HS-27A (cell line): ENCODE results near the gene YIPF5.

Source experiments
- DNase-seq: peaks from one replicate; pipeline ENCODE4 v3.0.0-alpha.2; 2012; ENCODE audit warnings: low read depth, missing footprints

YIPF5 gene

DNA sequence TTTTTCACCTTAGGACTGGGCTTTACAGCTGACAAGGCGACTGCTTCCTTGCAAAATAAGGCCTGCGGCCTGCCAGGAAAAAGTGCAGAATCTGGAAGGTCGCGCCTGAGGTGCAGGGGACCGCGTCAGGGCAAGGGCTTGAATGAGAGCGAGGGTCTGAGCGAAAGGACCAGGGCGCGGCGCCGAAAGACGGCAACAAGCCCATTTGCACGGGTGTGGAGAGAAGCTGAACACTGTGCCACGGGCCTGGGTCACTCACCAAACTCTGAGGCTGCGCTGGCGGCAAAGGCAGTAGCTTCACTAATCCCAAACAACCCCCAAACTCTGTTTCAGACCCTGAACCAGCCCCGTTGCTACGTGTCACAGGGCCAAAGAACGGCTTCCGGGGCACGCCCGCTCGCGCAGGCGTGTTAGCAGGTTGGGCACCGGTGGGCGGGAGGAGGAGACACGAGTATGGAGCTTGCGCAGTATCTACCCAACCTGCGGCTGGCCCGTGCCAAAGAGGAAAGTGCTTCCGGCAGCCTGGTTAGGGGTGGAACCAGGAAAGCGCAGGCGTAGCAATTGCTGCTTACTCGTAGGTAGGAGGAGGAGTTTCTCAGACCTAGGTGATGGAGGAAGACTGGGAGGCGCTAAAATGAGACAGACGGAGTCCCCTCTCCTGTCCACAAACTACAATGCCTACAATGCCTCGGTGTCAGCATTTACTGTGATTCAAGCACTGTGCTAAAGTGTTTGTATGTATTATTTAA lies at the start of gene YIPF5, which contains the start of gene KCTD16:
Gene YIPF5 (minus strand): TSS at position 384 of the 749 bp plus-strand sequence. CDS start 704 bp downstream, outside the sequence.
Gene KCTD16 (plus strand): TSS at position 598 of the 749 bp plus-strand sequence.
- DNase-seq: peak; percentile 75

DNA sequence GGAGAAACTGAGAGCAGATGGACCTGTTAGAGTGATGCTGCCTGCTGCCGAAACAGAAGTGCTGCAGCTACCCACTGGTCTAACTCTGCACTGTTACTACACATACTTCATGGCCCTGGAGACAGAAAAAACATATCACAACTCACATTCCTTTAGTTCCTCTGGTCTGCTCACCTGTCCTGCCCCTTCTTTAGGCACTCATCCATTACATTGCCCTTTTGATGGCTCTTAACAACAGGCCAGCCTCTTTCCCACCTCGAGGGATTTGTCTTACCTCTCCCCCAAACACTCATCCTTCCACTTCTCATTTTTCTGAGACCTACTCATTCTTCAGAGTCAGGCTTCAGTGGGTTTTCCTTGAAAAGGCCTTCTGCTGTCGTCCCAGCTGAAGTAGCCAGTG lies 49.4 kb upstream of the YIPF5 start:
- no peak for DNase-seq

DNA sequence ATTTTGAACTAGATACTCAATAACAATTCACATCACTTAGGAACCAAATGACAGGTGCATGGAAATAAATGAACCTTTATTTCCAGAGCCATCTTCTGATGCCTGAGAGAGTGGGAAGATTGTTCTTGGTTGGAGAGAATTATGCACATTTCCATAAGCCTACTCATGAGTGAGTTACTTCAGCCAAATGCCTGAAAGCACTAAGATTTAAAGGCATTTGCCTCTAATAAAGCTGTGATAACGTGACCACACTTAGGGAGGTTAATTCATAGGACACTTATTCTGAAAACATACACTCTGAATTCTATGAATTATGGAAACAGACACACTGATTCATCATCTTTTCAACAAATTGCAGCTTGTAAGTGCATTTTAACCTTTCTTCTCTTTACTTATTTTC lies 40.2 kb upstream of the YIPF5 start:
- DNase-seq: no peak

DNA sequence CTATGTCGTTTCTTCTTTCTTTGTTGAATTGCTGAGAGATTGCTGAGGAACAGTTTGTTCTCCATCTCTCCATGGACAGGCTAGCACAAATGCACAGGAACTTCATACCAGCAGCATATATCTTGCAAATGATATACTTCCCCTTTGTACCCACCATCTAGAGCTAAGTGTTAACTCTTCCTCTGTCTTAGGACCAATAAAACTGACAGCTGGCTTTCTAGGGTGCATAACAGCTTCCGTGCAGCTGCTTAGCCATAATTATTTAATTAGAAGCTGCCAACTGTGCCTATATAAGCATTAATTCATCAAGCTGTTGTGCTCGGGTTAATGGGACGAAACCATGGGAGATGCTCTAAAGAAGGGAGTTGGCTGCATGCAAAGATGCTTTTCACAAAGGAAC lies 38.9 kb upstream of the YIPF5 start:
- DNase-seq: no peak

DNA sequence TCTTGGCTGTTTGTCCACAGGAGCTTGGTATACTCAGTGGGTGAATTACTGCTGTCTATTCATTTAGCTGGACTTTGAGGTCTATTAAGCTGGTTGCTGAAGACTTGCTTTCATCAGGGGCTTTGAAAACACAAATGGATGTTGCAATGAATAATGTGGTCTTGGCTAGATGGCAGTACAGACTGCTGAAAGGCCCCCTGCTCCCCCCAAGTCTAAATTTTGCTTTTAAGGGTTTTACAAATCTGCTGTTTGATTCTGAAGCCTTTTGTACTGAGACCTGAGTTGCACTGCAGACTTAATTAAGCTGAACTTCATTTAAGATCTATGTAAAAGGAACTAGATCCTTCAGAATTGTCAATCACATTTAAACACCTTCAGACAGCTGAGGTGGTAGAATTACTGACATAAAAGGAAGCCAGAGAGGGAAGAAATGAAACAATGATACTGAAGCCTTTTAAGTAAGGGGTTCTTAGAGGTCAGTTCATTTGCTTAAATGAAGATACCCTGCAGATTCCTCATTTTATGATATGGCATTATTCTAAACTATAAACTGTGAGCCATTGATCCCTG lies 37.5 kb upstream of the YIPF5 start:
- DNase-seq: no peak

DNA sequence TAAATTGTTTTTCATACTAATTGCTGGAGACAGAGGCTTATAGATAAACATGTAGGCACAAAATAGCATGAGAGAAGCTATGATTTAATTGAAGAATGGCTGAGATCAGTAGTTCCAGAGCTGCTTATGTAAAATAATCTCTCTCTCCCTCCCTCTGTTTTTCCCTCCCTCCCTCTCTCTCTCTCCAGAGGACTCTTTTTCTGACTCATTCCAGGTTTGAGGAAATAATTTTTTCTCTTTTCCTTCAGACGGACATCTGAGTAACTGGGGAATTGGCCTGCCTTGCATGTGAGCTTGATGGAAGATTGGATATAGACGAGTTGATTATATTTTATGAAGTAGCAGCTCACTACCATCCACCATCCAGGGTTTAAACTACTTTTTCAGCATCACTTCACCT lies 35.7 kb upstream of the YIPF5 start:
- DNase-seq: no peak

DNA sequence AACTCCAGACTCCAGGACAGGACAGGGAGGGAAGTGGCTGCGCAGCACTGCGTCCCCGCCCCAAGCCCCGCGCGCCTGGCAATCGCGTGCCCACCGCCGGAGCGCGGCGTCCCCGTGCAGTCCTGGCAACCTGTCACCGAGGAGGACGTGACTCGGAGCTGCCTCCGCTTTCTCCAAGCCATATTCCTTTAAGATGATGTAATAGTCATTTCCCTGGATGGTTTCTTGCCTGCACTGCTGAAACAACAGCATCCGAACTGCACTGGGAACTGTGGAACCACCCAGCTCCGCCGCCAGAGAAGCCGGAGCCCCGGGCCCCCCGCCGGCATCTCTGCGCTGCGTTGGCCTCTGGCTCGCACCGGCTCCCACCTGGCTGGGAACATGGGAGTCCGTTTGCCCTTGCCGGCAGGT lies 34.7 kb upstream of the YIPF5 start:
- no peak for DNase-seq

DNA sequence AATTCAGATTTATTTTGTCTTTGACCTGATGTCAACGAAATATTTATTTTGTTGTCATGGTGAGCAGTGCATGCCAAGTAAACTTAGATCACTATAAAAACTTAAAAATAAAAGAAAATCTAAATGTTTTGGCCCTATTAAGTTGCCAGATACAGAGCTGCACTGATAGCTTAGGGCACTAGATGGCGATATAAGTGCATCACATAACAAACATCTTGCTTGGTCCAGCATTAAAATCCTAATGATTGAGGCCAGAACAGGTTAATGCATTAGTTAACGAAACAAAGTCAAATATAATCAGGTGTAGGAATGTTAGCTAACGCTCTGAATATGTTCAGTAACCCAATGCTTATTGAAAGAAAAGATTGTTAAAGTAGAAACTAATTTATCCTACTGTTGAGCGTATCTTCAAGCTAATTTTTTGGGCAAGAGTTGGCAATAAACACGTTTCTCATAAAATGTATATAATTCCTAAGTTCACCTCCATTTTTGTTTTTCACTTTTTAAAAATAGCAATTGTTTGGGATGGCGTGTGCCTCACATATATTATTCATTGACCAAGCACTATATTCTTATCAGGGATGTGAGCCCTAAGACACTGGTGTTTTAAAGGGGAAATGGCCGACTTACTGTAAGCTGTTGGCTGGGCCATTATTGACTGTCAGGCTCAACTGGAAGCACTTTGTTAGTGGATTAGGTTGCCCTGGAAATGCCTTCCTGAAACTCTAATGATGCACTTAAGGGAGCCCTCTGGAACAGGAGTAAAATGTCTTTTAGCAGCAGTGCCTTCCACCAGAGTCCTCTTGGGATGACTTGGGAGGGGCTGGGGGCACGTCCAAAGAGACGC lies 33.5 kb upstream of the YIPF5 start:
- DNase-seq: no peak

DNA sequence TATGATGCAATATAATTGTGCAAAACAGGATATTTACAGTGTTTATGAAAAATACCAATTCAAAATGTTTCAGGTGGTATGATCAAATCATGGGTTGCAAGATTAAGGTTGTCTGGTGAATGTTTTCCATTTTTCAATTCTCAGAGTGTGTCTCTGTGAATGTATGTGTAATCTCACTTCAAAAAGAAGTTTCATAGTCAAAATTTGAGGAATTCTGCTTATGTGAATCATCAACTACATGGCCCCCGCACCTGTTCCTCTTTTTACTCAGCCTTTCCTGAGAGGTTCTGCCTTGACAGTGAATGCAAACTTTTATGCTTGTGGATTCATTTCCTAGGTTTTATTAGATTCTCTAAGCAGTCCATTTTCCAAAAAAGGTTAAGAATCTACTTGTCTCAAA lies 32.3 kb upstream of the YIPF5 start:
- DNase-seq: no peak

DNA sequence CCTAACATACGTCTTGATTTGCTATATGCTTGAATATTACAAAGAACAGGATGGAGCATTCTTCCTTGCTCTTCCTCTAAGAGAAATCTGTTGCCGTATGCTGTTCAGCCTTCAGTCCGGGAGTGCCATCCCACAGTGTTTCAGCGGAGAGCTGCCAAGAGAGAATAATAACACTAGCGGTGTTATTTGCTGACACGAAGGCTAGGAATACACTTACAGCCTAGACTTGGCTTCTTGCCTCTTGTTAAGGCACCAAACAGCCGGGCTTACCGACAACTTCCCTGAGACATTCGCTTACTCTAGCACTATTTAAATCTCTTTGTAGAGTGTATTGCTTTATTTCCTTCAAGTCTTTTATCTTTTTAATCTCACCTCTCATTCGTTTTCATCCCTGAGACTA lies 31.6 kb upstream of the YIPF5 start:
- DNase-seq: no peak

DNA sequence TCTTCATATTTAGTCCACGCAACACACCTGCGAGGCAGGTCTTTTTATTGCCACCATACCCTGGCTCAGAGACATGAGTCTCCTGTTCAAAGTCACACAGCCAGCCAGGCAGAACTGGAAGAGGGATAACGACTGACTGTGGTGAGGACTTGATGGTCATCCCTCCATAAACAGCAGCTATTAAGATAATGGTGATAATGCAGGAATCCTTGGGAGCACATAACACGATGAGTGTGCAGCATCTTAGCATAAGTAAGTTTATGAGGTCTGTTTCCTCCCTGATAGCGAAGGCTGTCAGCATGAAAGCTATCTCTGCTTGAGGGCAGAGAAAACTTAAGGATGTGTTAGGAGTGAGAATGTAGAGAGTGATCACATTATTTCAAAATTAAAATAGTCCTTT lies 31.1 kb upstream of the YIPF5 start:
- DNase-seq: no peak

DNA sequence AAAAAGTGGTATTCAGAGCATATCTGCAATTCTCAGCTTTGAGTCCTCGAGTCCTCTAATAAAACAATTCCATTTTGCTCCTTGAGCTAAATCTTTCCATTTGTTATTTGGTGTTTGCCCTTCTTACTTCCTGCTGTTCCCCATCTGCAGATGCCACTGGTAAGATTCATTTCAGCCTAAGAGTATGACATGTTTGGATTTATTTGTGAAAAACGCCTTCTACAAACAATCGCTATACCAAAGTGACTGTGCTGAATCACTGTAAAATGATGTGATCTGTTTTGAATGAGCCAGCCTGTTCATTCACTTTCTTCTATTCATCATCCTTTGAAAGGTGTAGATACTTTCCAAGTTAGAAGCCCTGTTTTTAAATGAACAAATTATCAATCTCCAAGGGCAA lies 27.9 kb upstream of the YIPF5 start:
- no peak for DNase-seq

DNA sequence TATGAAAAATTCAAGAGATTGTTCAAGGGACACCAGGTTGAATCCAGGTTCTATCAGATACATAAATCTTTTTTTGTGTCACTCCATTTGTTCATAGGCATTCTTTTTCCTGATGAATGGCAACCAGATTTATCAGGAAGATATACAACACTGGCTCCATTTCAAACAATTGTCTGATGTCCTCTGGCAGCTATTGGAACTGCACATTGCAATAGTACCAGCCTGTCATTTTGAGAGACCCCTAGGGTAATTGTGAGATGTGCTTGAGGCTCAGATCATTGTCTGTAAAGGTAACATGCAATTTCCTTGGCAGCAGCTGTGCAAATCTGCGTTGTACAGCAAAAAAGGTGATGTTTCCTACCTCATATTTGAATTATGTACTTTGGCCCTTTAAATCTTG lies 26.2 kb upstream of the YIPF5 start:
- no peak for DNase-seq

DNA sequence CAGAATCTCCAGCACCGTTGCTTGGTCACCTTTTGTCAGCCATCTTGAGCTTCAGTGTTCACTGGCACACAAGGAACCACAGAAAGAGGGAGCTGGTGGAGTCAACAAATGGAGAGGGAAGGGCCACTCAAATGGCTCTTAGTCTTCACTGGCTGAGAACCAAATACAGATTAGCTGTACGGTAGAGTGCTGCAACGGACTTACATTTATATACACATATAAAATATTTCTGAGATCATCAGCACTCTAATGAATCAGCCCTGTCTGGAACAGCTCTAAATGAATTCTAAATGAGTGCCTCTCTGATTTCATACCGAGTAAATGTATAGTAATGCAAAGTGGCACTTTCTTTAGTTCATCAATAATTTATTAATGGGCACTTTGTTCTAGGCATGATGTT lies 25.0 kb upstream of the YIPF5 start:
- DNase-seq: no peak

DNA sequence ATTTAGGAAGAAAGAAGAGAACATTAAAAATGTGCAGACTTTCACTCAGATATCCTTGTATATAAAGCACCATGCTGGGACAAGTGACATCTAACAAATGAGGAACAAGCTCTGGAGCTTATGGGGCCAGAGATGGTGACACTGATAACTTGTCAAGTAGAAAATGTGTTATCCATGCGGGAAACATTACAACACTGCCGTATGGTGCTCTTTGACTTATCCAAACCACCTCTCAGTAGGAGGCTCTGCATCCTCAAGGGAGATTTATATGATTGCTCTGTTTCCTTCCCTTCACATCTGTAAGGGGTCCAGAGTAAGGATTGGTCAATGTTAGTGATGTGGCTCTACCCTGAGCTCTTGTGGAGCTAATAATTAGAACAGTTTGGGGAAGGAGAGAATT lies 23.7 kb upstream of the YIPF5 start:
- DNase-seq: no peak

DNA sequence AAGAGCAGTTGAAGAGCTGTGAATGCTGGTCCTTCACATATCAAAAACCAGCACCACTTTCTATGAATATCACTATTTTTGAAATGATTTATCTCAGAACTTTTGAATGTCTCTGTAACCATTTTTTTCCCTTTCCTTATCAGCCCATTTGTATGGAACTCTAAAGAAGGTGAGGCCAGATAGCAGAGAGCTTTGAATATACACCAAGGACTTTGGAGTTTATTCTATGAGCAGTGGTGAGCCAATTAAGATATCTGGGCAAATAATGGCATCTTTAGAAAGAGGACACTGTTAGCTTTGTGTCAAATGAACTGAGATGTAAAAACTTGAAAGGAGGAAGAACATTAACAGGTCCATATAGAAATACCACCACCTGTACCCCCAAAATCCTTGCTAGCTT lies 22.2 kb upstream of the YIPF5 start:
- DNase-seq: no peak

DNA sequence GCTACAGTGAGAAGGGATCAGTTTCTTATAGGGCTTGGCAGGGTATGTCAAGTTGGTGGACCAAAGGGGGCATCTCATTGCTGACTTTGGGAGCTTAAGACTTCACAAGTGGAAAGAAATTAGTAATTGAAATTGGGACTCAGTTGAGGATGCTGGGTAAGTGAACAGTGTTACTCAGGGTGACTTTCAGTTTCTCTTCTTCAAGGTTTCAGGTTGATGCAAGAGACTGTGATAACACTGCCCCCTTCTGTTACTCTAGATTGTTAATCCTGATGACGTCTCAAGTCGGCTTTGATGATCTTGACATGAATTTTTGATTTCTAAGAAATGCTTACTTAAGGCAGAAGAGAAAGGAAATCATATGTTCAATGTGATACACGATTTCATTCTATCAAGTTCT lies 21.5 kb upstream of the YIPF5 start:
- no peak for DNase-seq

DNA sequence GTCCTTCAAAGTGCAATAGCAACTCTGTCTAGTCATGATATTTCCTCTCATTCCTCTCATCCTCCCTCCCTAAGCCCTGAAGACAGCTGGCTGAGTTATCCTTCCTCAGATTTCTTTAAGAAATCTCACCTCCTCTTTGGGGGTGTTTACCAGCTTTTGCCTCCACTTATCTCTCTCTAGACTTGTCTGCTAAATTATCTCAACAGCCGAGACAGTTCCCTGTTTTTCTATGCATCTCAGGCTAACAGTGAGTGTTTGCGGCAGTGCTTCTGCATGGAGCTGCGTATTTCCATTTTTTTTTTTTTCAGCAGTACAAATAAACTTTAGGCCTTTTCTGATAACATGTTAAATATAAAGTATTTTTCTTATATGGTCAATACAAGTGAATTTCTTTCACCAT lies 21.1 kb upstream of the YIPF5 start:
- DNase-seq: no peak

DNA sequence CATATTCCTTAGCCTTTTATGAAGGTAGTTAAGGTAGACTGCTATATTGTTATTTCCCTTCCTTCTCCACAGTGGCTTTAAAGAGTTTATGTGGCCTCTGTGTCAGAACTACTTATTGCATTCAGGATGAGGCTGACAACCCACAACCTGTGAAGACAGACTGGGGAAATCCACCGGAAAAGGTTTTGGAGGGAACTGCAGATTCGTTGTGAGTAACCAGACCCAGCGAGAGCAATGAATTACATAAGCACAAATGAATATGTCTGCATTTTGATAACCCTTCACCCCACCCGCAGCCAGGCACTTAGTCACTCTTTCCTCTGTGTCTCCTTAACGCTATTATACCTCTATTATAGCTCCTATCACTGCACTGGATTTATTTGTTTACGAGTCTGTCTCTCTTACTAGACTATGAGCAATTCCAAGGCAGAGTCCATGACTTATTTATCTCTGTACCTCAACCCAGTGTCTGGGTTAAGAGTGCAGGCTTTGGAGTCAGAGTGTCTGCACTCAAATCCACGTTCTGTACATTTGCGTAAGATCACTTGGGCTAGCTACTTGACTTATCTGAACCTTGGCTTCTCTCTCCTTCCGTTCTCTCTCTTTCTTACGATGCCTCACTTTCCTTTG lies 19.5 kb upstream of the YIPF5 start:
- no peak for DNase-seq

DNA sequence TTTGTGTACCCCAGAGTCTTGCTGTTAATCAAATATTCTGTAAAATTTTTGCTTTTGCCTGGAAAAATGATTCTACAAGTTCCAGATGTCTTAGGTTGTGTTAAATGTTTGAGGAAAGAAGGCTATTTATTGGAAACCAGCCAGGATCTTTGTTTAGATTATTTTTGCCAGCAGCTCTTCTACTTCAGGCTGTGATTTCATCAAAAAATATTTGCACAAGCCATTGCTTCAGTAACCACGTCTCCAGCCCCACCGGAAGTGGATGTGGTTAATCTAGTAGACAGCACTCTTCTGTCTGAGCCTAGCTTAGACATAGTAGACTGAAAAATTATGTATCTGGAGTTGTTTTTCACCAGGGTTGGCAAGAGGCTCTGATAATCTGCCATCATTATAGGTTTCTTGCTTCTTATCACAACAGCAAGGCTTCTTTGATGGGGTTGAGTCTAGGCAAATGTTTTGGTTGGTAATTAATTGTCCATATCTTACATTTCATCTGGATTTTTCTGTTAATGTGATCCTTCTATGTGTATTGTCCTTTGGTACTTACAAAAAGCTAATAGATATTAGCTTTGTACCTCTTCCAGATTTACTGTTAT lies 17.3 kb upstream of the YIPF5 start:
- no peak for DNase-seq

DNA sequence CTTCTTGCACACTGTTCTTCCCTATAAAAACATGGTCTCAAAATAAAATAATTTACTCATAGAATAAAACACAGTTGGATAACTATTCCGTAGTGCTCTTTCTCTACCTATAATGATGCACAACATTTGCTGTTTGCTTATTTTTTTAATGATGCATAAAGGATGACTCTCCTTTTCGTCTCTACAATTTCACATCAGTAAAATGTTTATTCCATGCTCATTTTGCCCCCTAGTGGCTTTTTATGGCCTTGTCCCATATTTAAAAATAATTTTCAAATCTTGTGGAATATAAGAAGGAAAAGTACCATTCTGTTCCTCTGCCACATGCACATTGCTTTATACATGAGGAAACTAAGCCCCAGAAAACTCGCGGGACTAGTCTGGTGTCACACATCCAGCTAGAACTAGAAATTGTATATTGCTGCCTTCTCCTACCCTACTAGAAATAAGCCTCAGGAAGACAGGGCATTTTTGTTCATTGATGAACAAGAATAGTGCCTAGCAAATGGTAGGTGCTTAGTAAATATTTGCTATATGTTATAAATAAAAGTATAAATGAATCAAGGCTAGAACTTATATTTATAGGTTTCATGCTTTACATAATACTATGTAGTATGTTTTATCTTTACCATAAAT lies 12.9 kb upstream of the YIPF5 start:
- no peak for DNase-seq

DNA sequence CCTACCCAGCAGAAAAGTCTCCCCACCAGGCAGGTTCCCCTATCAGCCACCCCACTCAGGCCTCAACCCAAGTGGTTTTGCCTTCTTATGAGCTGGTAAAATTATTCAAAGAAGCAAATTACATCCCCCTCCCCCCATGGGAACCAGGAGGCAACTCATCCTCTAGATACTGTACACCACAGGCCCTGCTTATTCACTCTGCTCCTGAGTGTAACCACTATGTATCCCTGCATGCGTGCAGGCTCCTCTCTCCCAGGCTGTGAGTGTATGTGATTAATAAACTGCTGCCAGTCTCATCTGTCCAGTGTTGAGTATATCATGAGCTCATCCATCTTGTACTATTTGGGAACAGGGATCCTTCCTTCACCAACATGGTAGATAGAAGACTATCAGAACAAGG lies 8.8 kb upstream of the YIPF5 start:
- DNase-seq: no peak
